HEK293 (cell line): Measurements from ENCODE around the gene SOX6.
A peak's percentile ranks its signal among the peaks of the same experiment; 100 is the strongest.

ENCODE experiments used
- CTCF ChIA-PET: fragments of 350-600 bp; formaldehyde crosslinking; extraction: SDS; loops from one replicate; lab custom pipeline; 2021; ENCODE audit warnings: antibody characterized with exemption; lab: Yijun Ruan, JAX
- POLR2A ChIA-PET: fragments of 300-600 bp; formaldehyde crosslinking; extraction: SDS; loops from one replicate; lab custom pipeline; 2020; ENCODE audit warnings: antibody characterized with exemption, inconsistent platforms; lab: Yijun Ruan, JAX
- H3K27ac ChIP-seq: fragments of 200-500 bp; sonication (Bioruptor generic); 2 replicates; pipeline ENCODE4 v1.5.1; 2014; ENCODE audit warnings: low read depth, low read length, control low read depth, inconsistent platforms; ENCODE audit errors: extremely low read depth
- H3K36me3 ChIP-seq, 2 experiments: fragments of 200-500 bp in 1 of 2; sonication (Bioruptor generic) in 1 of 2; 1 replicate in 1 of 2; 2 replicates in 1 of 2; pipeline ENCODE4 v1.5.1; 2014 to 2017; ENCODE audit warnings: inconsistent platforms in 2 of 2, low read length in 2 of 2; ENCODE audit not compliant: control insufficient read depth in 2 of 2, insufficient read depth in 1 of 2
- H3K4me1 ChIP-seq: fragments of 200-500 bp; sonication (Bioruptor generic); 2 replicates; pipeline ENCODE4 v1.5.1; 2014; ENCODE audit warnings: mild to moderate bottlenecking, low read length, inconsistent platforms; ENCODE audit not compliant: control insufficient read depth, insufficient read depth
- H3K4me3 ChIP-seq: 2 replicates; pipeline ENCODE4 v1.5.1; 2011; ENCODE audit warnings: low read depth, mild to moderate bottlenecking, control low read depth, low read length, moderate library complexity
- H3K9me3 ChIP-seq: fragments of 200-500 bp; sonication (Bioruptor generic); 2 replicates; pipeline ENCODE4 v1.5.1; 2014; ENCODE audit warnings: low read depth, low read length, inconsistent platforms; ENCODE audit not compliant: control insufficient read depth, insufficient read depth
- FEZF1 ChIP-seq: fragments of 450-650 bp; formaldehyde crosslinking; IDR thresholded peaks from 2 replicates; pipeline ENCODE4 v1.5.1; 2016; ENCODE audit warnings: missing biosample characterization, missing genetic modification characterization
- GLI2 ChIP-seq: fragments of 450-650 bp; formaldehyde crosslinking; IDR thresholded peaks from 2 replicates; pipeline ENCODE4; 2017; ENCODE audit warnings: missing biosample characterization, missing genetic modification characterization, low read depth, borderline replicate concordance
- HOXC10 ChIP-seq: sonication (generic); formaldehyde crosslinking; IDR thresholded peaks from 2 replicates; pipeline ENCODE4 v1.8.1; 2023; ENCODE audit warnings: mild to moderate bottlenecking, missing genetic modification reagents
- YY2 ChIP-seq: fragments of 450-650 bp; formaldehyde crosslinking; IDR thresholded peaks from 2 replicates; pipeline ENCODE4 v1.5.1; 2016; ENCODE audit warnings: missing biosample characterization, missing genetic modification characterization
- ZBTB17 ChIP-seq: fragments of 450-650 bp; formaldehyde crosslinking; IDR thresholded peaks from 2 replicates; pipeline ENCODE4 v1.5.1; 2016; ENCODE audit warnings: missing biosample characterization, missing genetic modification characterization
- ZBTB21 ChIP-seq: fragments of 450-650 bp; formaldehyde crosslinking; IDR thresholded peaks from 2 replicates; pipeline ENCODE4 v1.5.1; 2017; ENCODE audit warnings: missing biosample characterization, missing genetic modification characterization
- ZBTB44 ChIP-seq: fragments of 450-650 bp; IDR thresholded peaks from 2 replicates; pipeline ENCODE4 v1.5.1; 2018; ENCODE audit warnings: missing biosample characterization, mild to moderate bottlenecking, missing genetic modification characterization
- ZBTB48 ChIP-seq: fragments of 450-650 bp; formaldehyde crosslinking; IDR thresholded peaks from 2 replicates; pipeline ENCODE4 v1.5.1; 2016; ENCODE audit warnings: missing biosample characterization, missing genetic modification characterization
- ZNF174 ChIP-seq: fragments of 450-650 bp; formaldehyde crosslinking; IDR thresholded peaks from 2 replicates; pipeline ENCODE4 v1.5.0; 2017; ENCODE audit warnings: missing biosample characterization, mild to moderate bottlenecking, missing genetic modification characterization
- ZNF292 ChIP-seq: fragments of 450-650 bp; formaldehyde crosslinking; IDR thresholded peaks from 2 replicates; pipeline ENCODE4 v1.5.1; 2016; ENCODE audit warnings: low read depth, missing biosample characterization, missing genetic modification characterization, borderline replicate concordance
- ZNF426 ChIP-seq: fragments of 450-650 bp; formaldehyde crosslinking; IDR thresholded peaks from 2 replicates; pipeline ENCODE4 v1.5.1; 2017; ENCODE audit warnings: missing biosample characterization, missing genetic modification characterization, mild to moderate bottlenecking, inconsistent platforms, moderate library complexity
- ZNF501 ChIP-seq: fragments of 450-650 bp; formaldehyde crosslinking; IDR thresholded peaks from 2 replicates; pipeline ENCODE4 v1.5.1; 2016; ENCODE audit warnings: missing biosample characterization, missing genetic modification characterization
- ZNF549 ChIP-seq: fragments of 450-650 bp; IDR thresholded peaks from 2 replicates; pipeline ENCODE4 v1.5.1; 2018; ENCODE audit warnings: missing biosample characterization, missing genetic modification characterization, mild to moderate bottlenecking, inconsistent platforms, moderate library complexity
- ZNF610 ChIP-seq: fragments of 450-650 bp; formaldehyde crosslinking; IDR thresholded peaks from 2 replicates; pipeline ENCODE4 v1.5.1; 2016; ENCODE audit warnings: missing biosample characterization, missing genetic modification characterization, borderline replicate concordance
- ZNF623 ChIP-seq: fragments of 450-650 bp; formaldehyde crosslinking; IDR thresholded peaks from 2 replicates; pipeline ENCODE4 v1.5.1; 2016; ENCODE audit warnings: missing biosample characterization, missing genetic modification characterization
- ZNF639 ChIP-seq: fragments of 450-650 bp; formaldehyde crosslinking; IDR thresholded peaks from 2 replicates; pipeline ENCODE4 v1.5.1; 2016; ENCODE audit warnings: missing biosample characterization, missing genetic modification characterization
- ZNF701 ChIP-seq: fragments of 450-650 bp; formaldehyde crosslinking; IDR thresholded peaks from 2 replicates; pipeline ENCODE4 v1.5.1; 2016; ENCODE audit warnings: missing biosample characterization, missing genetic modification characterization
- ZNF776 ChIP-seq: fragments of 450-650 bp; formaldehyde crosslinking; IDR thresholded peaks from 2 replicates; pipeline ENCODE4 v1.5.0; 2017; ENCODE audit warnings: missing biosample characterization, missing genetic modification characterization, borderline replicate concordance
- ZNF837 ChIP-seq: fragments of 450-650 bp; formaldehyde crosslinking; IDR thresholded peaks from 2 replicates; pipeline ENCODE4 v1.5.1; 2016; ENCODE audit warnings: missing biosample characterization, missing genetic modification characterization
- TF ChIP-seq, protein P1 (sequence below): fragments of 450-650 bp; formaldehyde crosslinking; IDR thresholded peaks from 2 replicates; pipeline ENCODE4 v1.5.1; 2017; ENCODE audit warnings: missing biosample characterization, missing genetic modification characterization
- TF ChIP-seq, protein P2 (sequence below): fragments of 450-650 bp; formaldehyde crosslinking; optimal IDR thresholded peaks from 2 replicates; pipeline ENCODE3; 2016; ENCODE audit warnings: missing biosample characterization, mild to moderate bottlenecking, missing genetic modification characterization
- TF ChIP-seq, protein P3 (sequence below): fragments of 450-650 bp; formaldehyde crosslinking; IDR thresholded peaks from 2 replicates; pipeline ENCODE4 v1.5.1; 2016; ENCODE audit warnings: missing biosample characterization, missing genetic modification characterization
- TF ChIP-seq, protein P4 (sequence below): fragments of 450-650 bp; formaldehyde crosslinking; IDR thresholded peaks from 2 replicates; pipeline ENCODE4 v1.5.1; 2016; ENCODE audit warnings: missing biosample characterization, missing genetic modification characterization

SOX6 gene

GRCh38 chr11:16226245-16226644 lies 130.1 kb downstream of the SOX6 start:
- Histone ChIP-seq H3K4me3 (no peak overlapping the region), H3K9me3 (no peaks in the 10 kb centered on the region), H3K4me1 (no peaks in the 10 kb centered on the region)
- CTCF ChIA-PET: interaction anchor here (0.6 to 0.8 kb wide), 3 partner anchors 10 to 48 kb away, joined by 3 to 4 read pairs (median 4); no protein-coding TSS in a partner anchor
- TF ChIP-seq HOXC10: no peak
- no peak for TF ChIP-seq YY2
- TF ChIP-seq ZNF623 (tag by site-specific recombination): no peak
- peak; percentile 80 for TF ChIP-seq ZBTB48
- TF ChIP-seq ZBTB17 (tag by site-specific recombination): peak; percentile 50; the same call in 1 of the 2 replicates
- no peak for TF ChIP-seq ZNF174 (tag by site-specific recombination)
- TF ChIP-seq, protein P1, sequence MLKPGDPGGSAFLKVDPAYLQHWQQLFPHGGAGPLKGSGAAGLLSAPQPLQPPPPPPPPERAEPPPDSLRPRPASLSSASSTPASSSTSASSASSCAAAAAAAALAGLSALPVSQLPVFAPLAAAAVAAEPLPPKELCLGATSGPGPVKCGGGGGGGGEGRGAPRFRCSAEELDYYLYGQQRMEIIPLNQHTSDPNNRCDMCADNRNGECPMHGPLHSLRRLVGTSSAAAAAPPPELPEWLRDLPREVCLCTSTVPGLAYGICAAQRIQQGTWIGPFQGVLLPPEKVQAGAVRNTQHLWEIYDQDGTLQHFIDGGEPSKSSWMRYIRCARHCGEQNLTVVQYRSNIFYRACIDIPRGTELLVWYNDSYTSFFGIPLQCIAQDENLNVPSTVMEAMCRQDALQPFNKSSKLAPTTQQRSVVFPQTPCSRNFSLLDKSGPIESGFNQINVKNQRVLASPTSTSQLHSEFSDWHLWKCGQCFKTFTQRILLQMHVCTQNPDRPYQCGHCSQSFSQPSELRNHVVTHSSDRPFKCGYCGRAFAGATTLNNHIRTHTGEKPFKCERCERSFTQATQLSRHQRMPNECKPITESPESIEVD (tag by site-specific recombination): no peak
- TF ChIP-seq ZNF501 (tag by site-specific recombination): no peak
- no peak for TF ChIP-seq ZBTB21 (tag by site-specific recombination)
- TF ChIP-seq, protein P2, sequence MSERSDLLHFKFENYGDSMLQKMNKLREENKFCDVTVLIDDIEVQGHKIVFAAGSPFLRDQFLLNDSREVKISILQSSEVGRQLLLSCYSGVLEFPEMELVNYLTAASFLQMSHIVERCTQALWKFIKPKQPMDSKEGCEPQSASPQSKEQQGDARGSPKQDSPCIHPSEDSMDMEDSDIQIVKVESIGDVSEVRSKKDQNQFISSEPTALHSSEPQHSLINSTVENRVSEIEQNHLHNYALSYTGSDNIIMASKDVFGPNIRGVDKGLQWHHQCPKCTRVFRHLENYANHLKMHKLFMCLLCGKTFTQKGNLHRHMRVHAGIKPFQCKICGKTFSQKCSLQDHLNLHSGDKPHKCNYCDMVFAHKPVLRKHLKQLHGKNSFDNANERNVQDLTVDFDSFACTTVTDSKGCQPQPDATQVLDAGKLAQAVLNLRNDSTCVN (tag by site-specific recombination): no peak
- TF ChIP-seq ZNF549 (tag by site-specific recombination): no peak
- no peak for TF ChIP-seq ZNF610
- TF ChIP-seq ZBTB44 (tag by site-specific recombination): no peak
- TF ChIP-seq FEZF1 (tag by site-specific recombination): no peak
- TF ChIP-seq, protein P3, sequence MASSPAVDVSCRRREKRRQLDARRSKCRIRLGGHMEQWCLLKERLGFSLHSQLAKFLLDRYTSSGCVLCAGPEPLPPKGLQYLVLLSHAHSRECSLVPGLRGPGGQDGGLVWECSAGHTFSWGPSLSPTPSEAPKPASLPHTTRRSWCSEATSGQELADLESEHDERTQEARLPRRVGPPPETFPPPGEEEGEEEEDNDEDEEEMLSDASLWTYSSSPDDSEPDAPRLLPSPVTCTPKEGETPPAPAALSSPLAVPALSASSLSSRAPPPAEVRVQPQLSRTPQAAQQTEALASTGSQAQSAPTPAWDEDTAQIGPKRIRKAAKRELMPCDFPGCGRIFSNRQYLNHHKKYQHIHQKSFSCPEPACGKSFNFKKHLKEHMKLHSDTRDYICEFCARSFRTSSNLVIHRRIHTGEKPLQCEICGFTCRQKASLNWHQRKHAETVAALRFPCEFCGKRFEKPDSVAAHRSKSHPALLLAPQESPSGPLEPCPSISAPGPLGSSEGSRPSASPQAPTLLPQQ (tag by site-specific recombination): peak; percentile 72
- TF ChIP-seq ZNF837: no peak
- TF ChIP-seq, all 188 proteins: peak for 3
- Histone ChIP-seq H3K36me3 (no peaks in the 10 kb centered on the region), H3K27ac (no peak overlapping the region)
- POLR2A ChIA-PET: no interaction called here

GRCh38 chr11:16225623-16226022 lies 130.7 kb downstream of the SOX6 start:
- TF ChIP-seq ZNF701 (tag by site-specific recombination) (no peak), ZNF639 (no peak), ZNF292 (tag by site-specific recombination) (no peak), GLI2 (tag by site-specific recombination) (no peak), ZNF426 (tag by site-specific recombination) (no peak), ZNF549 (tag by site-specific recombination) (no peak), ZNF776 (tag by site-specific recombination) (no peak)
- TF ChIP-seq, protein P1 (tag by site-specific recombination): no peak
- TF ChIP-seq, protein P4, sequence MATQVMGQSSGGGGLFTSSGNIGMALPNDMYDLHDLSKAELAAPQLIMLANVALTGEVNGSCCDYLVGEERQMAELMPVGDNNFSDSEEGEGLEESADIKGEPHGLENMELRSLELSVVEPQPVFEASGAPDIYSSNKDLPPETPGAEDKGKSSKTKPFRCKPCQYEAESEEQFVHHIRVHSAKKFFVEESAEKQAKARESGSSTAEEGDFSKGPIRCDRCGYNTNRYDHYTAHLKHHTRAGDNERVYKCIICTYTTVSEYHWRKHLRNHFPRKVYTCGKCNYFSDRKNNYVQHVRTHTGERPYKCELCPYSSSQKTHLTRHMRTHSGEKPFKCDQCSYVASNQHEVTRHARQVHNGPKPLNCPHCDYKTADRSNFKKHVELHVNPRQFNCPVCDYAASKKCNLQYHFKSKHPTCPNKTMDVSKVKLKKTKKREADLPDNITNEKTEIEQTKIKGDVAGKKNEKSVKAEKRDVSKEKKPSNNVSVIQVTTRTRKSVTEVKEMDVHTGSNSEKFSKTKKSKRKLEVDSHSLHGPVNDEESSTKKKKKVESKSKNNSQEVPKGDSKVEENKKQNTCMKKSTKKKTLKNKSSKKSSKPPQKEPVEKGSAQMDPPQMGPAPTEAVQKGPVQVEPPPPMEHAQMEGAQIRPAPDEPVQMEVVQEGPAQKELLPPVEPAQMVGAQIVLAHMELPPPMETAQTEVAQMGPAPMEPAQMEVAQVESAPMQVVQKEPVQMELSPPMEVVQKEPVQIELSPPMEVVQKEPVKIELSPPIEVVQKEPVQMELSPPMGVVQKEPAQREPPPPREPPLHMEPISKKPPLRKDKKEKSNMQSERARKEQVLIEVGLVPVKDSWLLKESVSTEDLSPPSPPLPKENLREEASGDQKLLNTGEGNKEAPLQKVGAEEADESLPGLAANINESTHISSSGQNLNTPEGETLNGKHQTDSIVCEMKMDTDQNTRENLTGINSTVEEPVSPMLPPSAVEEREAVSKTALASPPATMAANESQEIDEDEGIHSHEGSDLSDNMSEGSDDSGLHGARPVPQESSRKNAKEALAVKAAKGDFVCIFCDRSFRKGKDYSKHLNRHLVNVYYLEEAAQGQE (tag by site-specific recombination): no peak
- Histone ChIP-seq H3K4me1 (no peaks in the 10 kb centered on the region), H3K4me3 (no peak overlapping the region), H3K36me3 (no peaks in the 10 kb centered on the region), H3K27ac (no peak overlapping the region), H3K9me3 (no peaks in the 10 kb centered on the region)
- POLR2A ChIA-PET: no interaction called here
- CTCF ChIA-PET: interaction anchor here (0.7 to 0.8 kb wide), 2 partner anchors 11 to 48 kb away, joined by 3 to 4 read pairs; no protein-coding TSS in a partner anchor
